SU-DHL-6 (cell line): Measurements from ENCODE around the gene COL16A1.

ENCODE experiments used
- H2AFZ ChIP-seq: fragments of 200-600 bp; sonication (generic); 2 replicates; pipeline ENCODE4 v1.6.1; 2014; ENCODE audit warnings: low read depth, mild to moderate bottlenecking, moderate library complexity, mixed read lengths, antibody characterized with exemption, low read length; ENCODE audit not compliant: severe bottlenecking
- H3F3A ChIP-seq: fragments of 200-600 bp; shearing (Covaris generic); 2 replicates; pipeline ENCODE4 v1.6.0; 2016; ENCODE audit warnings: antibody characterized with exemption, mild to moderate bottlenecking; ENCODE audit not compliant: insufficient read depth
- H3K27ac ChIP-seq: fragments of 200-600 bp; sonication (generic); 2 replicates; pipeline ENCODE4 v1.5.1; 2016; ENCODE audit warnings: low read depth, mild to moderate bottlenecking, low read length, moderate library complexity, mixed read lengths
- H3K27me3 ChIP-seq: fragments of 200-600 bp; sonication (generic), shearing (Covaris generic); 2 replicates; pipeline ENCODE4 v1.6.0; 2014; ENCODE audit warnings: mild to moderate bottlenecking, low read length
- H3K36me3 ChIP-seq: fragments of 200-600 bp; sonication (generic); 2 replicates; pipeline ENCODE4 v1.6.1; 2014; ENCODE audit warnings: mild to moderate bottlenecking, low read length, mixed read lengths
- H3K4me2 ChIP-seq: fragments of 300-600, 200-600 bp; shearing (Covaris generic), sonication (generic); 2 replicates; pipeline ENCODE4 v1.6.0; 2014; ENCODE audit warnings: low read length, low read depth, mild to moderate bottlenecking; ENCODE audit not compliant: poor library complexity, severe bottlenecking
- H3K4me3 ChIP-seq: fragments of 200-600 bp; sonication (generic); 2 replicates; pipeline ENCODE4 v1.5.1; 2014; ENCODE audit warnings: antibody characterized with exemption, low read length, mild to moderate bottlenecking, mixed read lengths; ENCODE audit not compliant: insufficient read depth, poor library complexity, severe bottlenecking
- H3K79me2 ChIP-seq: fragments of 200-600 bp; sonication (generic); 2 replicates; pipeline ENCODE4 v1.6.1; 2014; ENCODE audit warnings: mild to moderate bottlenecking, low read length, moderate library complexity; ENCODE audit not compliant: insufficient read depth
- H3K9ac ChIP-seq: fragments of 200-600 bp; sonication (generic); 2 replicates; pipeline ENCODE4 v1.7.0; 2014; ENCODE audit warnings: mild to moderate bottlenecking, low read length
- H3K9me2 ChIP-seq: fragments of 200-600 bp; sonication (generic); replicated peaks from 2 replicates; pipeline ENCODE4 v1.6.1; 2014; ENCODE audit warnings: low read length; ENCODE audit not compliant: insufficient read depth
- H3K9me3 ChIP-seq: fragments of 200-600 bp; sonication (generic); 2 replicates; pipeline ENCODE4 v1.6.1; 2014; ENCODE audit warnings: low read length, mixed read lengths; ENCODE audit not compliant: insufficient read depth
- H4K20me1 ChIP-seq: fragments of 200-600 bp; sonication (generic); 2 replicates; pipeline ENCODE4 v1.6.1; 2014; ENCODE audit warnings: low read depth, mild to moderate bottlenecking, antibody characterized with exemption, low read length, moderate library complexity, mixed read lengths
- CTCF ChIP-seq: fragments of 200-600 bp; sonication (generic); IDR thresholded peaks from one replicate; pipeline ENCODE4 v1.5.1; 2017; ENCODE audit warnings: antibody characterized with exemption, mild to moderate bottlenecking, low read length, moderate library complexity; ENCODE audit not compliant: insufficient read depth, poor library complexity, severe bottlenecking
- EZH2phosphoT487 ChIP-seq: fragments of 200-600 bp; sonication (generic), shearing (Covaris generic); conservative IDR thresholded peaks from 2 replicates; pipeline ENCODE4 v1.6.1; 2018; ENCODE audit warnings: mild to moderate bottlenecking, antibody characterized with exemption, low read length, moderate library complexity, mixed read lengths

The COL16A1 gene

GRCh38 chr1:31730336-31731048, 26.7 kb upstream of the COL16A1 start:
- H3K27me3 ChIP-seq, result no peaks in the 10 kb centered on the region
- no peaks in the 10 kb centered on the region for H4K20me1 ChIP-seq
- no peaks in the 10 kb centered on the region for H3K36me3 ChIP-seq
- no peak overlapping the region for H3K4me2 ChIP-seq
- no peaks in the 10 kb centered on the region for H3K9me2 ChIP-seq
- H3K79me2 ChIP-seq, result no peaks in the 10 kb centered on the region
- H2AFZ ChIP-seq, result no peak overlapping the region
- no peaks in the 10 kb centered on the region for H3K9me3 ChIP-seq
- H3K27ac ChIP-seq, result no peak overlapping the region
- no peak overlapping the region for H3K9ac ChIP-seq
- H3F3A ChIP-seq, result no peaks in the 10 kb centered on the region
- no peak overlapping the region for H3K4me3 ChIP-seq
- TF ChIP-seq CTCF, result no peak
- TF ChIP-seq EZH2phosphoT487, result no peak

- Histone ChIP-seq H3K36me3 (no peaks in the 10 kb centered on the region), H3K9me2 (no peaks in the 10 kb centered on the region), H3K4me2 (no peak overlapping the region), H3K27me3 (no peaks in the 10 kb centered on the region), H3K79me2 (no peaks in the 10 kb centered on the region), H2AFZ (no peak overlapping the region), H3K9me3 (no peaks in the 10 kb centered on the region), H4K20me1 (no peaks in the 10 kb centered on the region), H3K27ac (no peak overlapping the region), H3K4me3 (no peak overlapping the region), H3F3A (no peaks in the 10 kb centered on the region), H3K9ac (no peak overlapping the region)
- TF ChIP-seq EZH2phosphoT487, result no peak
- no peak for TF ChIP-seq CTCF
Measured at GRCh38 chr1:31727849-31728248, 24.0 kb upstream of the COL16A1 start.

- Histone ChIP-seq H3K27ac (no peak overlapping the region), H3F3A (no peaks in the 10 kb centered on the region), H3K4me3 (no peak overlapping the region)
Measured at GRCh38 chr1:31727195-31727594, 23.4 kb upstream of the COL16A1 start.

More at GRCh38 chr1:31727195-31727594, 23.4 kb upstream of the COL16A1 start:
- Histone ChIP-seq H2AFZ (no peak overlapping the region), H3K79me2 (no peaks in the 10 kb centered on the region), H3K27me3 (no peaks in the 10 kb centered on the region), H4K20me1 (no peaks in the 10 kb centered on the region), H3K36me3 (no peaks in the 10 kb centered on the region), H3K9me3 (no peaks in the 10 kb centered on the region), H3K4me2 (no peak overlapping the region), H3K9me2 (no peaks in the 10 kb centered on the region), H3K9ac (no peak overlapping the region)
- no peak for TF ChIP-seq EZH2phosphoT487
- no peak for TF ChIP-seq CTCF
